PC-9 (cell line): ENCODE measurements around the gene SLC26A11.

Source experiments
- CTCF ChIP-seq: fragments of 200-600 bp; sonication (generic); conservative IDR thresholded peaks from 2 replicates; pipeline ENCODE4 v1.6.1; 2017; ENCODE audit warnings: mixed run types, antibody characterized with exemption, mild to moderate bottlenecking, moderate library complexity
- EZH2 ChIP-seq: fragments of 200-600 bp; sonication (generic); IDR thresholded peaks from 2 replicates; pipeline ENCODE4 v1.8.0; 2017; ENCODE audit warnings: antibody characterized with exemption, low read depth

GRCh38 chr17:80290156-80290555 is 69.9 kb downstream of the SLC26A11 start:
- TF ChIP-seq EZH2 = no peak
- TF ChIP-seq CTCF = no peak
